HepG2 (cell line): ENCODE results near the gene MEGF6. TPM values are rescaled to one million over a fixed set of nuclear protein-coding genes. Genes with fewer than 3 reads are reported as not detected.

ENCODE experiments used
- ARID4A ChIP-seq: sonication (generic); formaldehyde crosslinking; IDR thresholded peaks from 2 replicates; pipeline ENCODE4 v1.5.0; 2020; ENCODE audit warnings: mild to moderate bottlenecking, missing genetic modification reagents, borderline replicate concordance
- CBX1 ChIP-seq: IDR thresholded peaks from one replicate; pipeline ENCODE4 v1.6.1; 2016; ENCODE audit warnings: antibody characterized with exemption, low read depth
- CCDC6 ChIP-seq: sonication (generic); formaldehyde crosslinking; IDR thresholded peaks from 2 replicates; pipeline ENCODE4 v1.8.1; 2022; ENCODE audit warnings: mild to moderate bottlenecking, missing genetic modification reagents, moderate library complexity
- CEBPG ChIP-seq: IDR thresholded peaks from 2 replicates; pipeline ENCODE4 v1.6.1; 2016
- CREBL2 ChIP-seq: sonication (generic); formaldehyde crosslinking; IDR thresholded peaks from 2 replicates; pipeline ENCODE4 v1.8.1; 2023; ENCODE audit warnings: missing genetic modification reagents, mild to moderate bottlenecking, borderline replicate concordance
- GTF2F1 ChIP-seq: fragments of 150-350 bp; IDR thresholded peaks from 2 replicates; pipeline ENCODE4 v1.6.1; 2014; ENCODE audit warnings: low read length
- HDAC2 ChIP-seq: sonication (generic); formaldehyde crosslinking; IDR thresholded peaks from 2 replicates; pipeline ENCODE4 v1.4.0; 2020; ENCODE audit warnings: missing genetic modification reagents
- KLF6 ChIP-seq: IDR thresholded peaks from 2 replicates; pipeline ENCODE4 v1.8.0; 2016; ENCODE audit warnings: missing biosample characterization, missing genetic modification reagents
- KLF9 ChIP-seq: IDR thresholded peaks from 2 replicates; pipeline ENCODE4 v1.6.1; 2016; ENCODE audit warnings: low read depth
- MBD4 ChIP-seq: IDR thresholded peaks from 2 replicates; pipeline ENCODE4 v1.6.1; 2012; ENCODE audit warnings: low read length, inconsistent platforms, borderline replicate concordance
- RELA ChIP-seq: sonication (generic); formaldehyde crosslinking; IDR thresholded peaks from 2 replicates; pipeline ENCODE4 v1.4.0; 2020; ENCODE audit warnings: missing genetic modification reagents
- REST ChIP-seq, 2 experiments: IDR thresholded peaks; 2 replicates each; pipeline ENCODE4 v1.6.1; 2011 to 2012; ENCODE audit warnings: low read length in 2 of 2, borderline replicate concordance in 1 of 2, low read depth in 1 of 2, mild to moderate bottlenecking in 1 of 2, moderate library complexity in 1 of 2
- RFXANK ChIP-seq: IDR thresholded peaks from 2 replicates; pipeline ENCODE4 v1.6.1; 2016
- SAFB2 ChIP-seq: sonication (generic); formaldehyde crosslinking; IDR thresholded peaks from 2 replicates; pipeline ENCODE4 v1.5.1; 2020; ENCODE audit warnings: missing genetic modification reagents, low read depth, mild to moderate bottlenecking, borderline replicate concordance
- SETDB1 ChIP-seq: sonication (generic); formaldehyde crosslinking; IDR thresholded peaks from 2 replicates; pipeline ENCODE4 v1.5.1; 2020; ENCODE audit warnings: missing genetic modification reagents, mild to moderate bottlenecking, borderline replicate concordance
- ZNF441 ChIP-seq: sonication (generic); formaldehyde crosslinking; IDR thresholded peaks from 2 replicates; pipeline ENCODE4 v1.7.0; 2021; ENCODE audit warnings: missing genetic modification reagents, borderline replicate concordance
- ZNF510 ChIP-seq: sonication (generic); formaldehyde crosslinking; IDR thresholded peaks from 2 replicates; pipeline ENCODE4 v1.4.0; 2020; ENCODE audit warnings: low read depth, mild to moderate bottlenecking, missing genetic modification reagents
- ZNF615 ChIP-seq: sonication (generic); formaldehyde crosslinking; IDR thresholded peaks from 2 replicates; pipeline ENCODE4 v1.5.0; 2020; ENCODE audit warnings: mild to moderate bottlenecking, missing genetic modification reagents, borderline replicate concordance
- ZNF747 ChIP-seq: sonication (generic); formaldehyde crosslinking; IDR thresholded peaks from 2 replicates; pipeline ENCODE4 v1.8.1; 2023; ENCODE audit warnings: missing genetic modification reagents, mild to moderate bottlenecking, borderline replicate concordance
- ZNF775 ChIP-seq: sonication (generic); formaldehyde crosslinking; IDR thresholded peaks from 2 replicates; pipeline ENCODE4 v1.4.0; 2020; ENCODE audit warnings: missing genetic modification reagents, mild to moderate bottlenecking, moderate library complexity, borderline replicate concordance
- polyA plus RNA-seq, 8 experiments: library from polyadenylated mRNA; depleted of rRNA in 3 of 8; stranded (reverse) in 7 of 8; unstranded in 1 of 8; fragments of >200 nt; fragmentation: Illumina TruSeq in 4 of 8; extraction: Trizol in 4 of 8; gene quantifications; 2 replicates each; pipeline versions ENCODE4 v1.2.1 to v1.2.3, GENCODE V29; 2011 to 2016; ENCODE audit warnings: low read depth in 4 of 8, missing spikeins in 1 of 8, mixed read lengths in 1 of 8; ENCODE audit not compliant: insufficient read depth in 1 of 8
- total RNA-seq, 5 experiments: library from RNA; depleted of rRNA; stranded (reverse); fragments of >200 nt; fragmentation: Illumina TruSeq; extraction: Trizol; gene quantifications; 2 replicates each; pipeline ENCODE4 v1.2.3, GENCODE V29; 2016; ENCODE audit warnings: low read depth in 1 of 5
- TF ChIP-seq, protein P1 (sequence below): sonication (generic); formaldehyde crosslinking; IDR thresholded peaks from 2 replicates; pipeline ENCODE4 v1.5.0; 2020; ENCODE audit warnings: missing genetic modification reagents, mild to moderate bottlenecking, borderline replicate concordance

MEGF6 gene
- total and polyA plus RNA-seq, 2 of the 13 experiments (the other 11 are each of a cell fraction or from before 2014, with no cell fraction given): 1.9 TPM

DNA sequence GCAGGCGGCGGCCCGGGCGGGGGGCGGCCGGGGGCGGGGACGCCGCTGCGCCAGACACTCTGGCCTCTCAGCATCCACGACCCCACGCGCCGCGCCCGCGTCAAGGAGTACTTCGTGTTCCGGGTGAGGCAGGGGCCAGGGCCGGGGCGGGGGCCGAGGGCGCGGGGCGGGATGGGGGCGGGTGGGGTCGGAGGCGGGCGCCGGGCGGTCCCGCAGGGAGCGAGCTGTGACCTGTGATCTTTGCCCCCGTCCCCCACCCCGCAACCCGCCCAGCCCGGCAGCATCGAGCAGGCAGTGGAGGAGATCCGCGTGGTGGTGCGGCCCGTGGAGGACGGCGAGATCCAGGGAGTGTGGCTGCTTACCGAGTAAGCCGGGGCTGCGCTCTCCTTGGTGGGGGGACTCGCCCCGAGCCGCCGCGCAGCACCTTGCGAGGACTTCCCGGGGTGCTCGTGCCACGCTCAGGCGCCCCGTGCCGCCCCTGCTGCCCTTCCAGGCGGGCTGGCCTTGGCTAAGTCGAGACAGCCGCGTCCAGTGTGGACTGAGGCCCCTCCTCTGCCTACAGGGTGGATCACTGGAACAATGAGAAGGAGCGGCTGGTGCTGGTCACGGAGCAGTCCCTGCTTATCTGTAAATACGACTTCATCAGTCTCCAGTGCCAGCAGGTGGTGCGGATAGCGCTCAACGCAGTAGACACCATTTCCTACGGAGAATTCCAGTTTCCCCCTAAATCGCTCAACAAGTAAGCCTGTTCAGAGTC, 14.0 kb upstream of the MEGF6 start (continued):
- TF ChIP-seq ZNF441 (CRISPR knock-in tag) (0 out of 2 replicates have a peak, but pooled peaks have one; percentile 55), KLF6 (no peak), CREBL2 (CRISPR knock-in tag) (no peak), CBX1 (no peak), ARID4A (peak; percentile 85), SETDB1 (CRISPR knock-in tag) (no peak), CCDC6 (CRISPR knock-in tag) (peak; percentile 60; the same call in 1 of the 2 replicates), REST (IDR thresholded peaks at IDR 0.05; ENCODE audit: borderline replicate concordance in 1 of 2, low read depth in 1 of 2, low read length in 2 of 2) (no peak), ZNF775 (CRISPR knock-in tag) (no peak), HDAC2 (no peak; the same call in 1 of the 2 replicates), MBD4 (no peak), ZNF615 (no peak), RFXANK (no peak), ZNF747 (CRISPR knock-in tag) (no peak), RELA (CRISPR knock-in tag) (no peak), CEBPG (CRISPR knock-in tag) (no peak), ZNF510 (CRISPR knock-in tag) (no peak), KLF9 (CRISPR knock-in tag) (no peak), SAFB2 (CRISPR knock-in tag) (0 out of 2 replicates have a peak, but pooled peaks have one; percentile 48), GTF2F1 (no peak)
- TF ChIP-seq, protein P1, sequence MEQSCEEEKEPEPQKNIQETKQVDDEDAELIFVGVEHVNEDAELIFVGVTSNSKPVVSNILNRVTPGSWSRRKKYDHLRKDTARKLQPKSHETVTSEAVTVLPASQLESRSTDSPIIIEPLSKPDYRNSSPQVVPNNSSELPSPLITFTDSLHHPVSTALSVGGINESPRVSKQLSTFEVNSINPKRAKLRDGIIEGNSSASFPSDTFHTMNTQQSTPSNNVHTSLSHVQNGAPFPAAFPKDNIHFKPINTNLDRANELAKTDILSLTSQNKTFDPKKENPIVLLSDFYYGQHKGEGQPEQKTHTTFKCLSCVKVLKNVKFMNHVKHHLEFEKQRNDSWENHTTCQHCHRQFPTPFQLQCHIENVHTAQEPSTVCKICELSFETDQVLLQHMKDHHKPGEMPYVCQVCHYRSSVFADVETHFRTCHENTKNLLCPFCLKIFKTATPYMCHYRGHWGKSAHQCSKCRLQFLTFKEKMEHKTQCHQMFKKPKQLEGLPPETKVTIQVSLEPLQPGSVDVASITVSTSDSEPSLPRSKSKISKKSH: no peak; the same call in 1 of the 2 replicates
